WTC11 (cell line): Measurements from ENCODE around the gene PLXNB2. TPM values are rescaled to one million over a fixed set of nuclear protein-coding genes. Genes with fewer than 3 reads are reported as not detected.
A peak's percentile ranks its signal among the peaks of the same experiment; 100 is the strongest.

Experiments
- ATAC-seq: fragments of 200-7000 bp; cut with Tn5 transposase; 2 replicates; pipeline ENCODE4 v1.10.0; 2021; ENCODE audit warnings: mild to moderate bottlenecking, moderate library complexity
- CTCF ChIA-PET: fragments of 300-600 bp; sonication (Branson Sonifier 250); formaldehyde crosslinking; loops from one replicate; lab custom pipeline; 2021; ENCODE audit warnings: antibody characterized with exemption; lab: Charles Lee
- POLR2A ChIA-PET: fragments of 350-600 bp; sonication (Branson Sonifier 250); formaldehyde crosslinking; loops from one replicate; lab custom pipeline; 2021; ENCODE audit warnings: antibody characterized with exemption; lab: Charles Lee
- DNase-seq: peaks from one replicate; pipeline ENCODE4 v3.0.0; 2021; ENCODE audit warnings: low spot score
- H3K27ac Mint-ChIP-seq: 2 replicates; pipeline ENCODE4 v1.8.0; 2021; ENCODE audit warnings: mixed read lengths
- H3K27me3 Mint-ChIP-seq: 2 replicates; pipeline ENCODE4 v1.8.0; 2021; ENCODE audit warnings: low read depth, mild to moderate bottlenecking, moderate library complexity, mixed read lengths
- H3K36me3 Mint-ChIP-seq: 2 replicates; pipeline ENCODE4 v1.8.0; 2021; ENCODE audit warnings: mixed read lengths
- H3K4me1 Mint-ChIP-seq: 2 replicates; pipeline ENCODE4 v1.8.0; 2022; ENCODE audit warnings: mixed read lengths
- H3K4me3 Mint-ChIP-seq: 2 replicates; pipeline ENCODE4 v1.8.0; 2021; ENCODE audit warnings: mild to moderate bottlenecking, moderate library complexity, mixed read lengths
- H3K9me3 Mint-ChIP-seq: 2 replicates; pipeline ENCODE4 v1.8.0; 2021; ENCODE audit warnings: mixed read lengths
- ESRRA ChIP-seq: sonication (generic); formaldehyde crosslinking; IDR thresholded peaks from 2 replicates; pipeline ENCODE4 v1.8.1; 2022; ENCODE audit warnings: mild to moderate bottlenecking, missing genetic modification reagents, borderline replicate concordance
- JAZF1 ChIP-seq: fragments of 250-450 bp; sonication (Bioruptor Pico); IDR thresholded peaks from 2 replicates; pipeline ENCODE4 v1.9.0; 2021; ENCODE audit warnings: moderate library complexity, mild to moderate bottlenecking, inconsistent platforms
- JUN ChIP-seq: sonication (generic); formaldehyde crosslinking; IDR thresholded peaks from 2 replicates; pipeline ENCODE4 v1.8.0; 2023; ENCODE audit warnings: mild to moderate bottlenecking, missing genetic modification reagents
- NFYB ChIP-seq: sonication (generic); formaldehyde crosslinking; conservative IDR thresholded peaks from 2 replicates; pipeline ENCODE4 v1.8.0; 2022; ENCODE audit warnings: low read depth, missing genetic modification reagents
- SMAD3 ChIP-seq: sonication (generic); formaldehyde crosslinking; IDR thresholded peaks from 2 replicates; pipeline ENCODE4 v1.8.0; 2022; ENCODE audit warnings: missing genetic modification reagents, mild to moderate bottlenecking, borderline replicate concordance
- ZBTB21 ChIP-seq: sonication (generic); formaldehyde crosslinking; IDR thresholded peaks from 2 replicates; pipeline ENCODE4 v1.8.1; 2023; ENCODE audit warnings: mild to moderate bottlenecking, missing genetic modification reagents, borderline replicate concordance
- total RNA-seq: library from RNA; stranded (reverse); gene quantifications from 3 replicates; pipeline ENCODE4 v1.2.3, GENCODE V29; 2021
- TF ChIP-seq, protein P1 (sequence below): sonication (generic); formaldehyde crosslinking; IDR thresholded peaks from 2 replicates; pipeline ENCODE4 v1.8.0; 2023; ENCODE audit warnings: missing genetic modification reagents, mild to moderate bottlenecking, borderline replicate concordance
- TF ChIP-seq, protein P2 (sequence below): sonication (generic); formaldehyde crosslinking; IDR thresholded peaks from 2 replicates; pipeline ENCODE4 v1.8.1; 2023; ENCODE audit warnings: mild to moderate bottlenecking, moderate library complexity, missing genetic modification reagents

PLXNB2 gene
- total RNA-seq, 1 experiment from 2014 or later = 113 TPM

DNA sequence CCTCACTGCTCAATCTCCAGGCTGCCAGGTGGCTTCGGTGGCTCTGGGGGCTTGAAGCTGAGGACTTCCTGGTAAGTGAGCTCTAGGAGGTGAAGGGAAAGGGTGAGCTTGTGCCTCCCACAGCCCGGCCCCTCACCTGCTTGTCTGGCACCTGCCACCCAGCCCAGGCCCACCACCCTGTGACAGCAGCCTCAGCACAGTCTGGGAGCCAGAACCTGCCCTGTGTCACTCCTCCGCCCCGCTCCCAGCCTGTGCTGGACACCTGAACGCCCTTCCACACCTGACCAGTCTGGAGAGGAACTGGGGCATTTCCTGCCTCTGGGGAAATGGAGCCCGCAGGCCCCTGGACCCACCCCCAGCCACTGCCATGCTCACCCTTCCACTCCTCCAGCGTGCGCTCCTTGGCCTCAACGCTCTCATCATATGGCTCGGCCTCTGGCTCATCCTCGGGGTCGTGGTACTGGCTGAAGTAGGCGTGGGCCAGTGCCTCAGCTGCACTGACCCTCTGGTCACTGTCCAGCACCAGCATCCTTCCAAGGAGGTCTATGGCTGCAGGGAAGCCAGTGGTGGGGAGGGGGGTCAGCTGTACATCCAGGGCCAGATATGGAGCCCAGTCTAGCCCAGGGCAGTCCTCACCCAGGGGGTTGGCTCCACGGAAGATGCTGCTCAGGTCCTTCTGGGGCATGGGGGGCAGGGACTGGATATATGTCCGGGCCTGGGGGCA is 42.3 kb downstream of the PLXNB2 start (continued):
- TF ChIP-seq, protein P1, sequence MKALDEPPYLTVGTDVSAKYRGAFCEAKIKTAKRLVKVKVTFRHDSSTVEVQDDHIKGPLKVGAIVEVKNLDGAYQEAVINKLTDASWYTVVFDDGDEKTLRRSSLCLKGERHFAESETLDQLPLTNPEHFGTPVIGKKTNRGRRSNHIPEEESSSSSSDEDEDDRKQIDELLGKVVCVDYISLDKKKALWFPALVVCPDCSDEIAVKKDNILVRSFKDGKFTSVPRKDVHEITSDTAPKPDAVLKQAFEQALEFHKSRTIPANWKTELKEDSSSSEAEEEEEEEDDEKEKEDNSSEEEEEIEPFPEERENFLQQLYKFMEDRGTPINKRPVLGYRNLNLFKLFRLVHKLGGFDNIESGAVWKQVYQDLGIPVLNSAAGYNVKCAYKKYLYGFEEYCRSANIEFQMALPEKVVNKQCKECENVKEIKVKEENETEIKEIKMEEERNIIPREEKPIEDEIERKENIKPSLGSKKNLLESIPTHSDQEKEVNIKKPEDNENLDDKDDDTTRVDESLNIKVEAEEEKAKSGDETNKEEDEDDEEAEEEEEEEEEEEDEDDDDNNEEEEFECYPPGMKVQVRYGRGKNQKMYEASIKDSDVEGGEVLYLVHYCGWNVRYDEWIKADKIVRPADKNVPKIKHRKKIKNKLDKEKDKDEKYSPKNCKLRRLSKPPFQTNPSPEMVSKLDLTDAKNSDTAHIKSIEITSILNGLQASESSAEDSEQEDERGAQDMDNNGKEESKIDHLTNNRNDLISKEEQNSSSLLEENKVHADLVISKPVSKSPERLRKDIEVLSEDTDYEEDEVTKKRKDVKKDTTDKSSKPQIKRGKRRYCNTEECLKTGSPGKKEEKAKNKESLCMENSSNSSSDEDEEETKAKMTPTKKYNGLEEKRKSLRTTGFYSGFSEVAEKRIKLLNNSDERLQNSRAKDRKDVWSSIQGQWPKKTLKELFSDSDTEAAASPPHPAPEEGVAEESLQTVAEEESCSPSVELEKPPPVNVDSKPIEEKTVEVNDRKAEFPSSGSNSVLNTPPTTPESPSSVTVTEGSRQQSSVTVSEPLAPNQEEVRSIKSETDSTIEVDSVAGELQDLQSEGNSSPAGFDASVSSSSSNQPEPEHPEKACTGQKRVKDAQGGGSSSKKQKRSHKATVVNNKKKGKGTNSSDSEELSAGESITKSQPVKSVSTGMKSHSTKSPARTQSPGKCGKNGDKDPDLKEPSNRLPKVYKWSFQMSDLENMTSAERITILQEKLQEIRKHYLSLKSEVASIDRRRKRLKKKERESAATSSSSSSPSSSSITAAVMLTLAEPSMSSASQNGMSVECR (CRISPR knock-in tag) = no peak

DNA sequence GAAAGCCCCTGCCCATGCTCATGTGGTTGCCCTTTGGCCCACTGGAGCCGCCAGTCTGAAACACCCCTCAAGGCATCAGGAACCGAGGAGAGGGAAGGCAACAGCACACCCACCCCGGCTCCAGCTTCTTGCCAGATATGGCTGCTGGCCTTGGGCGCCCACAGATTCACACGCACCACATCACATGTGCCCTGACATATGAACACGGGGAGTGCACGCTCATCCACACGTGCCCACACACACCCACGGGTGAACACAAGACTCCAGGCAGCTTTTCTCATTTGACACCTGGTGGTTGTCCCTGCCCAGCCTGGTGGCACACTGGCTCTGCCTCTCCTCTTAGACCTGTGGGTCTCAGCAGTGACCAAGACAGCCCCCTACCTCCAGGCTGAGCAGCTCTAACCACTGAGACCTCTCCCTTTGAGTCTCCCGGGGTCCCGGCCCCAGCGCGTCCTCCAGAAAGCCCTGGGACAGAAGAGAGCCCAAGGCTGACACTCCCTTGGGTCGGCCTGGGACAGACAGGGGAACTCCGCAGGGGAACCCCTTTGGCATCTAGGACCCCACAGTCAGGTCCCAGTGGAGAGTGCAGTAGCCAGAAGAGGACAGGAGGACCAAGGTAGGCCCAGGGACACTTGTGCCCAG is 43.2 kb downstream of the PLXNB2 start:
- H3K36me3 Mint-ChIP-seq = no peaks in the 10 kb centered on the region
- H3K4me1 Mint-ChIP-seq = peaks cover 8% of the 10 kb centered on the region
- H3K9me3 Mint-ChIP-seq = no peaks in the 10 kb centered on the region
- DNase-seq (no peak), ATAC-seq (no peak)
- no peak overlapping the region for H3K27ac Mint-ChIP-seq
- TF ChIP-seq JAZF1 (CRISPR knock-in tag) (no peak), ZBTB21 (CRISPR knock-in tag) (no peak)
- POLR2A ChIA-PET = no interaction called here
- no peak overlapping the region for H3K4me3 Mint-ChIP-seq
- peaks cover 40% of the 10 kb centered on the region for H3K27me3 Mint-ChIP-seq
- CTCF ChIA-PET = interaction anchor here (0.9 to 3.7 kb wide), 3 partner anchors 8 to 77 kb away, joined by 3 to 21 read pairs (median 3); no protein-coding TSS in a partner anchor

DNA sequence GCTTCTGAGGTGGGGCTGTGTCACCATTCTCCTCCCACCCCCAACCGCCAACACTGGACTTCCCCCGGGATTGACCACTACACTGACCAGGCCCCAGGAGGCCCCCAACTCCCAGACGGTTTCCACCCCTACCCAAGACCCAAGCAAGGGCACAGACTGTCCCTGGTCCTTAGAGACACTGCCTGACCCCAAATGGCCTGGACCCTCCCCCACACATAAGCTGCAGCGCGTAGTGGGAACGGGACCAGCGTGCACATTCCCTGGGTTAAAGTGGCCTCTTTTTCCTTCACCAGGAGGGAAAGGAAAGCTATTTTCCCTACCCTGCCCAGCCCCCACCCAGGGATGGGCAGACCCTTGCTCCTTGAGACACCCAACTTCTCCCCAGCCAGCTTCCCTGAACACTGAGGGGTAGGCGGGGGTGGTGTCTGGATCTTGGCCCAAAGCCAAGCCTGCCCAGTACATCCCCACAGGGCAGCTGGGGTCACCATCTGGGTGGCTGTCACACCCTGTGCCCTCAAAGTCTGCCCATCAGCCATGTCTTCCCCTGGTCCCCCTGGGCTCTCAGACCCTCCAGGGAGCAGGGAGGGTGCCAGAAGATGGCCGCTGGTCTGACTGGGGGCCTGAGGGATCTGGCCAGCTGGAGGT is 44.4 kb downstream of the PLXNB2 start:
- CTCF ChIA-PET = interaction anchor here (0.9 to 3.7 kb wide), 6 partner anchors 9 to 79 kb away, joined by 3 to 21 read pairs (median 4); partner anchors contain the start of gene HDAC10
- Mint-ChIP-seq H3K4me1 (peaks cover 8% of the 10 kb centered on the region), H3K9me3 (no peaks in the 10 kb centered on the region), H3K36me3 (no peaks in the 10 kb centered on the region), H3K4me3 (no peak overlapping the region), H3K27me3 (peaks cover 29% of the 10 kb centered on the region), H3K27ac (no peak overlapping the region)
- TF ChIP-seq NFYB (CRISPR knock-in tag) = no peak
- TF ChIP-seq, protein P2, sequence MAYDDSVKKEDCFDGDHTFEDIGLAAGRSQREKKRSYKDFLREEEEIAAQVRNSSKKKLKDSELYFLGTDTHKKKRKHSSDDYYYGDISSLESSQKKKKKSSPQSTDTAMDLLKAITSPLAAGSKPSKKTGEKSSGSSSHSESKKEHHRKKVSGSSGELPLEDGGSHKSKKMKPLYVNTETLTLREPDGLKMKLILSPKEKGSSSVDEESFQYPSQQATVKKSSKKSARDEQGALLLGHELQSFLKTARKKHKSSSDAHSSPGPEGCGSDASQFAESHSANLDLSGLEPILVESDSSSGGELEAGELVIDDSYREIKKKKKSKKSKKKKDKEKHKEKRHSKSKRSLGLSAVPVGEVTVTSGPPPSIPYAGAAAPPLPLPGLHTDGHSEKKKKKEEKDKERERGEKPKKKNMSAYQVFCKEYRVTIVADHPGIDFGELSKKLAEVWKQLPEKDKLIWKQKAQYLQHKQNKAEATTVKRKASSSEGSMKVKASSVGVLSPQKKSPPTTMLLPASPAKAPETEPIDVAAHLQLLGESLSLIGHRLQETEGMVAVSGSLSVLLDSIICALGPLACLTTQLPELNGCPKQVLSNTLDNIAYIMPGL (CRISPR knock-in tag) = no peak
- DNase-seq (no peak), ATAC-seq (no peak)
- POLR2A ChIA-PET = no interaction called here

DNA sequence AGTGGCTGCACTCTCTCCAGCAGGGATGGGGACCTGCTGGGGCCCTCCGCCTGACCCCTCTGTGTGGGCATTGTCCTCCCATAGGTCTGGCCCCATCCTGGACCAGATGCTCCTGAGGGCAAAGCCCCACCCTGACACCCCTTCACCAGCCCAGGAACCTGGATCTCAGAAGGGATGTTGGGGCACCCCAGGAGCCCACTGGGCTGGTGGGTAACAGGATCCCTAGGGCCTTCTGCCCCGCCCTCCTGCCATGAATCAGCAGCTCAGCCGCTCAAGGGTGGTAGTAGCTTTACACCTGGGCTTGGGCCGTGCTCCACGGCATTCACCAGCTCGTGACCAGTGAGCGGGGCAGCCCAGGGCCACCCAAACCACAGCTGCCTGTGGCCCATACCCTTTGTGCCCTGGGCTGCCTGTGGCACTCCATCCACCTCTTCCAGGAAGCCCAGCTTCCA is 45.0 kb downstream of the PLXNB2 start:
- H3K27ac Mint-ChIP-seq = no peak overlapping the region
- TF ChIP-seq SMAD3 (CRISPR knock-in tag) (no peak), ESRRA (CRISPR knock-in tag) (0 out of 2 replicates have a peak, but pooled peaks have one; percentile 23), JUN (CRISPR knock-in tag) (no peak)
- DNase-seq (no peak), ATAC-seq (no peak)
- CTCF ChIA-PET = interaction anchor here (0.9 to 3.7 kb wide), 6 partner anchors 10 to 80 kb away, joined by 3 to 21 read pairs (median 5); partner anchors contain the start of gene HDAC10
- H3K36me3 Mint-ChIP-seq = no peaks in the 10 kb centered on the region
- H3K27me3 Mint-ChIP-seq = peaks cover 27% of the 10 kb centered on the region
- H3K4me3 Mint-ChIP-seq = peak overlapping the region; percentile 66
- POLR2A ChIA-PET = no interaction called here
- no peaks in the 10 kb centered on the region for H3K9me3 Mint-ChIP-seq
- peaks cover 8% of the 10 kb centered on the region for H3K4me1 Mint-ChIP-seq
